NCI-H82 treated with DMSO at 0.1 percent for 48 hours (cell line): ENCODE data around the gene OLR1.

Experiments used
- DNase-seq: peaks from one replicate; lab custom pipeline; 2025; ENCODE audit not compliant: unreplicated experiment; lab: John Stamatoyannopoulos, UW

Gene OLR1

DNA sequence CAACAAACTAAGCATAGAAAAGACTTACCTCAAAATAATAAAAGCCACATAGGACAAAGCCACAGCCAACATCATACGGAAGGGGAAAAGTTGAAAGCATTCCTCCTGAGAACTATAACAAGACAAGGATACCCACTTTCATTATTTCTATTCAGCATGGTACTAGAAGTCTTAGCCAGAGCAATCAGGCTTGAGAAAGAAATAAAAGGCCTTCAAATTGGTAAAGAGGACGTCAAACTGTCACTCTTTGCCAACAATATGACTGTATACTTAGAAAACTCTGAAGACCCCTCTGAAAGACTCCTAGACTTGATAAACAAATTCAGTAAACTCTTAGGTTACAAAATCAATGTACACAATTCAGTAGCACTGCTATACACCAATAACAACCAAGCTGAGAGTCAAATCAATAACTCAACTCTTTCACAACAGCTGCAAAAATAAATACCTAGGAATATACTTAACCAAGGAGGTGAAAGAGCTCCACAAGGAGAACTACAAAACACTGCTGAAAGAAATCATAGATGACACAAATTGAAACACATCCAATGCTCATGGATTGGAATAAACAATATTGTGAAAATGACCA, 61.6 kb downstream of the OLR1 start:
- DNase-seq, result no peak
